HS-27A (cell line): ENCODE data around the gene CSGALNACT2.

Experiments
- DNase-seq: peaks from one replicate; pipeline ENCODE4 v3.0.0-alpha.2; 2012; ENCODE audit warnings: low read depth, missing footprints

The CSGALNACT2 gene

GRCh38 chr10:43202657-43203447 is 64.6 kb downstream of the CSGALNACT2 start:
- no peak for DNase-seq

- DNase-seq = no peak
Observed at GRCh38 chr10:43203448-43204041, 65.3 kb downstream of the CSGALNACT2 start.

GRCh38 chr10:43204042-43204942 is 66.0 kb downstream of the CSGALNACT2 start:
- no peak for DNase-seq

GRCh38 chr10:43204943-43205671 is 66.9 kb downstream of the CSGALNACT2 start:
- DNase-seq = peak; percentile 9

- DNase-seq = no peak
Observed at GRCh38 chr10:43205681-43206390, 67.6 kb downstream of the CSGALNACT2 start.

- no peak for DNase-seq
Observed at GRCh38 chr10:43206391-43207235, 68.4 kb downstream of the CSGALNACT2 start.

- no peak for DNase-seq
Observed at GRCh38 chr10:43208147-43209073, 70.2 kb downstream of the CSGALNACT2 start.

- DNase-seq = no peak
Observed at GRCh38 chr10:43209074-43209455, 70.8 kb downstream of the CSGALNACT2 start.

GRCh38 chr10:43209651-43210141 is 71.5 kb downstream of the CSGALNACT2 start:
- no peak for DNase-seq

GRCh38 chr10:43210556-43210955 is 72.3 kb downstream of the CSGALNACT2 start:
- no peak for DNase-seq

- no peak for DNase-seq
Observed at GRCh38 chr10:43211030-43211429, 72.8 kb downstream of the CSGALNACT2 start.

- no peak for DNase-seq
Observed at GRCh38 chr10:43211431-43212042, 73.3 kb downstream of the CSGALNACT2 start.

GRCh38 chr10:43212043-43212721 is 73.9 kb downstream of the CSGALNACT2 start:
- no peak for DNase-seq

- no peak for DNase-seq
Observed at GRCh38 chr10:43214071-43214955, 76.1 kb downstream of the CSGALNACT2 start.

GRCh38 chr10:43214956-43215561 is 76.8 kb downstream of the CSGALNACT2 start:
- no peak for DNase-seq

GRCh38 chr10:43215758-43216455 is 77.7 kb downstream of the CSGALNACT2 start:
- no peak for DNase-seq
